ENCODE results near the gene FOXP2.

- no peak for TF ChIP-seq CTCF (tag by site-specific recombination; IDR thresholded peaks at IDR 0.05)
- TF ChIP-seq REPIN1 (tag by site-specific recombination; IDR thresholded peaks at IDR 0.05; ENCODE audit: low read depth), result no peak
- no peak for TF ChIP-seq ZBTB49 (tag by site-specific recombination; IDR thresholded peaks at IDR 0.05; ENCODE audit: low read depth)
- TF ChIP-seq KLF10 (tag by site-specific recombination; IDR thresholded peaks at IDR 0.05), result no peak
- no peak for TF ChIP-seq TCF7L2 (IDR thresholded peaks at IDR 0.05; ENCODE audit: borderline replicate concordance, low read depth, low read length)
- TF ChIP-seq ZNF26 (tag by site-specific recombination; IDR thresholded peaks at IDR 0.05), result no peak
- TF ChIP-seq ZNF274 (IDR thresholded peaks at IDR 0.05; ENCODE audit: low read length), result no peak
- no peak for TF ChIP-seq ZNF274 (tag by site-specific recombination; IDR thresholded peaks at IDR 0.05; ENCODE audit: borderline replicate concordance)
- no peak for TF ChIP-seq ZBTB17 (tag by site-specific recombination; IDR thresholded peaks at IDR 0.05)
- TF ChIP-seq ZNF530 (tag by site-specific recombination; IDR thresholded peaks at IDR 0.05; ENCODE audit: low read depth), result no peak
- TF ChIP-seq GLIS1 (tag by site-specific recombination; IDR thresholded peaks at IDR 0.05), result no peak
- no peak for TF ChIP-seq ZNF704 (tag by site-specific recombination; IDR thresholded peaks at IDR 0.05)
Observed at GRCh38 chr7:114466917-114467316, 52.3 kb downstream of the FOXP2 start.

Measured in HEK293 (cell line).